NB4 (cell line): ENCODE data around the gene SUSD5.

Source experiments
- DNase-seq: peaks from one replicate; pipeline ENCODE4 v3.0.0; 2010; ENCODE audit warnings: low read depth
- H3K4me3 ChIP-seq: one replicate; pipeline ENCODE4 v1.5.1; 2011; ENCODE audit warnings: mild to moderate bottlenecking, low read depth, low read length, moderate library complexity
- CTCF ChIP-seq: IDR thresholded peaks from one replicate; pipeline ENCODE4 v1.5.1; 2012; ENCODE audit warnings: low read depth, low read length
- MYC ChIP-seq: IDR thresholded peaks from 2 replicates; pipeline ENCODE4 v1.6.1; 2011; ENCODE audit warnings: low read depth, low read length
- POLR2A ChIP-seq: IDR thresholded peaks from 2 replicates; pipeline ENCODE4 v1.6.1; 2011; ENCODE audit warnings: mild to moderate bottlenecking; ENCODE audit not compliant: insufficient read length; ENCODE audit errors: extremely low read depth
- TF ChIP-seq, protein P1 (sequence below): IDR thresholded peaks from 2 replicates; pipeline ENCODE4 v1.6.1; 2011; ENCODE audit warnings: low read depth, low read length

Gene SUSD5

GRCh38 chr3:33238923-33239322, 20.3 kb upstream of the SUSD5 start:
- H3K4me3 ChIP-seq = no peak overlapping the region
- no peak for TF ChIP-seq CTCF
- TF ChIP-seq POLR2A = no peak
- no peak for TF ChIP-seq MYC
- DNase-seq = no peak

GRCh38 chr3:33237439-33237838, 18.8 kb upstream of the SUSD5 start:
- TF ChIP-seq CTCF (no peak), POLR2A (no peak), MYC (no peak)
- TF ChIP-seq, protein P1, sequence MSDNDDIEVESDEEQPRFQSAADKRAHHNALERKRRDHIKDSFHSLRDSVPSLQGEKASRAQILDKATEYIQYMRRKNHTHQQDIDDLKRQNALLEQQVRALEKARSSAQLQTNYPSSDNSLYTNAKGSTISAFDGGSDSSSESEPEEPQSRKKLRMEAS = no peak
- H3K4me3 ChIP-seq = no peak overlapping the region
- DNase-seq = no peak

DNA sequence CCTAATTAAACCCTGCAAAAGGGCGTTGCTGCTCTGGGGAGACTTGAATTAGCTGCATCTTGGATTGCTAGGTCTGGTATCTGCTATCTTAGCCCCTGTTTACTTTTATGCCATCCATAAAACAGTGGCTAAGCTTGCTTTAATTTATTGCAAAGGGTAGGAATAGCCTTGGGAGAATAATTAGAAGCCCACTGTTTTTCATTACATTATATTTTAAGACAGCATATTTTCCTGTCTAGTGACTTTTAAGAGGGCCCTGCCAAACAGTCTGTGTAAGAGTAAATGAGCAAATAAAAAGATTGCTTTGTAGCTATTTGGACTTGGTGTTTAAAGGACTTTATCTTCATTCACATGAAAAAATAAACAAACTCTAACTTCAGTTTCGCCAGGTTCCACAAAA, 17.4 kb upstream of the SUSD5 start:
- TF ChIP-seq POLR2A (no peak), MYC (no peak), CTCF (no peak)
- TF ChIP-seq, protein P1 = no peak
- DNase-seq = no peak
- H3K4me3 ChIP-seq = no peak overlapping the region

DNA sequence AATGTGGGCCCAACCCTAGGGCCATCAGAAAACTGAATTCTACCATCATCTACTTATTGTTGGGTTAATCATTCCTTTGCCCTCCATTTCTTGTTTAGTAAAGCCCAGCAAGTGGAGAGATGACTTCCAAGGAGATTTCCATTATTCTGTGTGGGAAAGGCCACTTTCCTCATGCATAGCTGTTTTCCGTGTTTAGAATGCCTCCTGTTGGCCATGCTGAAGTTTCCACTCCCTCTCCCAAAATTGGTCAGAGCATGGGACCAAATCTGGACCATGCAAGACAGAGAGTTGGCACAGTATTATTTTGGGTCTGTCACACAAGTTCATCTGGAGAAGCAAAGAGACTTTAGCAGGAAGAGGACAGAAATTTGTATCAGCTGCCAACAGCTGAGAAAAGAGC, 15.3 kb upstream of the SUSD5 start:
- TF ChIP-seq, protein P1 = no peak
- TF ChIP-seq POLR2A (no peak), CTCF (no peak), MYC (no peak)
- DNase-seq = no peak
- no peak overlapping the region for H3K4me3 ChIP-seq

GRCh38 chr3:33231756-33232465, 13.3 kb upstream of the SUSD5 start:
- no peak overlapping the region for H3K4me3 ChIP-seq
- DNase-seq = no peak
- TF ChIP-seq, protein P1 = no peak
- TF ChIP-seq POLR2A (no peak), MYC (no peak), CTCF (no peak)
